DMS79 treated with DMSO at 0.1 percent for 48 hours (cell line): ENCODE measurements around the gene SH3BGR.

ENCODE experiments used
- DNase-seq: peaks from one replicate; lab custom pipeline; 2025; lab: John Stamatoyannopoulos, UW

The SH3BGR gene

GRCh38 chr21:39546522-39546921, 94.8 kb downstream of the SH3BGR start:
- no peak for DNase-seq

GRCh38 chr21:39552856-39553255, 101.1 kb downstream of the SH3BGR start:
- no peak for DNase-seq

- peak; percentile 91 for DNase-seq
These were observed 101.6 kb downstream of the SH3BGR start for GRCh38 chr21:39553331-39553730.

GRCh38 chr21:39555911-39556590, 104.3 kb downstream of the SH3BGR start:
- peak; percentile 87 for DNase-seq

GRCh38 chr21:39559511-39559910, 107.7 kb downstream of the SH3BGR start:
- DNase-seq: no peak

- DNase-seq: no peak
These were observed 109.4 kb downstream of the SH3BGR start for GRCh38 chr21:39561140-39561539.

- DNase-seq: peak; percentile 57
These were observed 111.3 kb downstream of the SH3BGR start for GRCh38 chr21:39562791-39563770.

GRCh38 chr21:39564200-39564599, 112.4 kb downstream of the SH3BGR start:
- DNase-seq: peak; percentile 86
